Hepatocyte (in vitro differentiated cells): ENCODE measurements around the gene SYNJ2.

Source experiments
- CTCF ChIP-seq: fragments of 200-600 bp; sonication (generic); IDR thresholded peaks from 2 replicates; pipeline ENCODE4 v1.5.1; 2016; ENCODE audit warnings: antibody characterized with exemption, mild to moderate bottlenecking; ENCODE audit not compliant: poor library complexity
- EZH2 ChIP-seq: fragments of 200-600 bp; sonication (generic); IDR thresholded peaks from 2 replicates; pipeline ENCODE4 v1.6.1; 2016; ENCODE audit warnings: antibody characterized with exemption, mild to moderate bottlenecking, borderline replicate concordance
- EZH2phosphoT487 ChIP-seq: fragments of 200-600 bp; sonication (generic); IDR thresholded peaks from one replicate; pipeline ENCODE4 v1.6.1; 2018; ENCODE audit warnings: antibody characterized with exemption, mild to moderate bottlenecking, low read depth, moderate library complexity; ENCODE audit not compliant: unreplicated experiment, severe bottlenecking

- no peak for TF ChIP-seq CTCF
- TF ChIP-seq EZH2 = no peak
- no peak for TF ChIP-seq EZH2phosphoT487
Measured at GRCh38 chr6:158002951-158003853, 21.5 kb downstream of the SYNJ2 start.
